IMR-90 (cell line): ENCODE results near the gene EXOC2.

Experiments used
- BHLHE40 ChIP-seq: fragments of 150-350 bp; IDR thresholded peaks from 2 replicates; pipeline ENCODE4 v1.6.1; 2016; ENCODE audit warnings: mild to moderate bottlenecking, low read depth, low read length
- CEBPB ChIP-seq: IDR thresholded peaks from 2 replicates; pipeline ENCODE4 v1.6.1; 2012; ENCODE audit warnings: low read depth, low read length, improper control_type of control experiment
- CHD1 ChIP-seq: IDR thresholded peaks from 2 replicates; pipeline ENCODE4 v1.6.1; 2012; ENCODE audit warnings: low read depth, low read length, improper control_type of control experiment
- CTCF ChIP-seq: conservative IDR thresholded peaks from 2 replicates; pipeline ENCODE4 v1.5.1; 2012; ENCODE audit warnings: mild to moderate bottlenecking, low read depth, low read length, improper control_type of control experiment
- FOS ChIP-seq: fragments of 150-350 bp; IDR thresholded peaks from 2 replicates; pipeline ENCODE4 v1.6.1; 2016; ENCODE audit warnings: low read depth, low read length
- MAZ ChIP-seq: IDR thresholded peaks from 2 replicates; pipeline ENCODE4 v1.6.1; 2012; ENCODE audit warnings: low read depth, mild to moderate bottlenecking, low read length, improper control_type of control experiment, moderate library complexity, borderline replicate concordance
- MXI1 ChIP-seq: IDR thresholded peaks from 2 replicates; pipeline ENCODE4 v1.6.1; 2012; ENCODE audit warnings: low read depth, mild to moderate bottlenecking, low read length, moderate library complexity, borderline replicate concordance
- POLR2A ChIP-seq: IDR thresholded peaks from 2 replicates; pipeline ENCODE4 v1.6.1; 2012; ENCODE audit warnings: mild to moderate bottlenecking, low read depth, low read length
- RAD21 ChIP-seq: IDR thresholded peaks from 2 replicates; pipeline ENCODE4 v1.6.1; 2012; ENCODE audit warnings: low read length, improper control_type of control experiment
- RCOR1 ChIP-seq: IDR thresholded peaks from 2 replicates; pipeline ENCODE4 v1.6.1; 2012; ENCODE audit warnings: mild to moderate bottlenecking, low read length, improper control_type of control experiment; ENCODE audit not compliant: insufficient replicate concordance
- USF2 ChIP-seq: fragments of 150-350 bp; IDR thresholded peaks from 2 replicates; pipeline ENCODE4 v1.6.1; 2017; ENCODE audit warnings: mild to moderate bottlenecking, antibody characterized with exemption, low read length, low read depth

- TF ChIP-seq CTCF: no peak
- no peak for TF ChIP-seq BHLHE40
- no peak for TF ChIP-seq MXI1
- TF ChIP-seq MAZ: no peak
- TF ChIP-seq RAD21: no peak
- no peak for TF ChIP-seq POLR2A
- TF ChIP-seq USF2: no peak
- TF ChIP-seq CEBPB: no peak
- TF ChIP-seq CHD1: no peak
- TF ChIP-seq RCOR1: no peak
- TF ChIP-seq FOS: no peak
Measured at GRCh38 chr6:448296-449056, 244.5 kb downstream of the EXOC2 start.
